22Rv1 (cell line): ENCODE data around the gene ENTHD1.

Experiments
- H3K27ac ChIP-seq: fragments of 450-650 bp; 2 replicates; pipeline ENCODE4 v1.5.1; 2017
- ZFX ChIP-seq: fragments of 450-650 bp; IDR thresholded peaks from 2 replicates; pipeline ENCODE4 v1.6.1; 2017; ENCODE audit warnings: antibody characterized with exemption, borderline replicate concordance
- TF ChIP-seq, protein P1 (sequence below): fragments of 450-650 bp; IDR thresholded peaks from 2 replicates; pipeline ENCODE4 v1.5.1; 2017; ENCODE audit warnings: mild to moderate bottlenecking

Gene ENTHD1

GRCh38 chr22:39820256-39820655 is 73.3 kb downstream of the ENTHD1 start:
- TF ChIP-seq ZFX = no peak
- TF ChIP-seq, protein P1, sequence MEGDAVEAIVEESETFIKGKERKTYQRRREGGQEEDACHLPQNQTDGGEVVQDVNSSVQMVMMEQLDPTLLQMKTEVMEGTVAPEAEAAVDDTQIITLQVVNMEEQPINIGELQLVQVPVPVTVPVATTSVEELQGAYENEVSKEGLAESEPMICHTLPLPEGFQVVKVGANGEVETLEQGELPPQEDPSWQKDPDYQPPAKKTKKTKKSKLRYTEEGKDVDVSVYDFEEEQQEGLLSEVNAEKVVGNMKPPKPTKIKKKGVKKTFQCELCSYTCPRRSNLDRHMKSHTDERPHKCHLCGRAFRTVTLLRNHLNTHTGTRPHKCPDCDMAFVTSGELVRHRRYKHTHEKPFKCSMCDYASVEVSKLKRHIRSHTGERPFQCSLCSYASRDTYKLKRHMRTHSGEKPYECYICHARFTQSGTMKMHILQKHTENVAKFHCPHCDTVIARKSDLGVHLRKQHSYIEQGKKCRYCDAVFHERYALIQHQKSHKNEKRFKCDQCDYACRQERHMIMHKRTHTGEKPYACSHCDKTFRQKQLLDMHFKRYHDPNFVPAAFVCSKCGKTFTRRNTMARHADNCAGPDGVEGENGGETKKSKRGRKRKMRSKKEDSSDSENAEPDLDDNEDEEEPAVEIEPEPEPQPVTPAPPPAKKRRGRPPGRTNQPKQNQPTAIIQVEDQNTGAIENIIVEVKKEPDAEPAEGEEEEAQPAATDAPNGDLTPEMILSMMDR = no peak
- no peak overlapping the region for H3K27ac ChIP-seq

GRCh38 chr22:39819429-39819828 is 74.1 kb downstream of the ENTHD1 start:
- H3K27ac ChIP-seq = no peak overlapping the region
- no peak for TF ChIP-seq ZFX
- TF ChIP-seq, protein P1 = no peak

- H3K27ac ChIP-seq = no peak overlapping the region
- TF ChIP-seq, protein P1 = no peak
- TF ChIP-seq ZFX = no peak
These were observed 75.5 kb downstream of the ENTHD1 start for GRCh38 chr22:39818094-39818493.

GRCh38 chr22:39815932-39816331 is 77.6 kb downstream of the ENTHD1 start:
- H3K27ac ChIP-seq = no peak overlapping the region
- TF ChIP-seq, protein P1 = no peak
- no peak for TF ChIP-seq ZFX

GRCh38 chr22:39814899-39815298 is 78.7 kb downstream of the ENTHD1 start:
- TF ChIP-seq, protein P1 = no peak
- no peak for TF ChIP-seq ZFX
- H3K27ac ChIP-seq = no peak overlapping the region

GRCh38 chr22:39809772-39810557 is 83.6 kb downstream of the ENTHD1 start:
- H3K27ac ChIP-seq = no peak overlapping the region
- TF ChIP-seq, protein P1 = no peak
- TF ChIP-seq ZFX = no peak

- TF ChIP-seq ZFX = no peak
- TF ChIP-seq, protein P1 = peak; percentile 53
These were observed 85.5 kb downstream of the ENTHD1 start for GRCh38 chr22:39808081-39808480.

More at GRCh38 chr22:39808081-39808480, 85.5 kb downstream of the ENTHD1 start:
- no peak overlapping the region for H3K27ac ChIP-seq
